HG03457 (cell line): ENCODE measurements around the gene HSD11B2.

ENCODE experiments used
- ATAC-seq: cut with Tn5 transposase; IDR thresholded peaks from one replicate; pipeline ENCODE4 v1.9.1; 2021; ENCODE audit warnings: moderate number of reproducible peaks; ENCODE audit not compliant: unreplicated experiment

HSD11B2 gene

GRCh38 chr16:67431775-67432505 is 1.0 kb downstream of the HSD11B2 start:
- ATAC-seq: no peak

- ATAC-seq: no peak
These were observed 1.6 kb downstream of the HSD11B2 start for GRCh38 chr16:67432506-67432890.

GRCh38 chr16:67433131-67433719 is 2.3 kb downstream of the HSD11B2 start:
- no peak for ATAC-seq

- no peak for ATAC-seq
These were observed 4.8 kb downstream of the HSD11B2 start for GRCh38 chr16:67435758-67436164.

GRCh38 chr16:67436640-67437193 is 5.8 kb downstream of the HSD11B2 start:
- ATAC-seq: no peak

GRCh38 chr16:67437513-67437912 is 6.6 kb downstream of the HSD11B2 start:
- ATAC-seq: no peak

GRCh38 chr16:67438098-67438791 is 7.3 kb downstream of the HSD11B2 start:
- ATAC-seq: no peak

GRCh38 chr16:67438824-67439393 is 8.0 kb downstream of the HSD11B2 start:
- ATAC-seq: no peak

GRCh38 chr16:67441271-67441753 is 10.4 kb downstream of the HSD11B2 start:
- ATAC-seq: no peak

- ATAC-seq: no peak
These were observed 11.0 kb downstream of the HSD11B2 start for GRCh38 chr16:67441907-67442306.

- ATAC-seq: no peak
These were observed 11.8 kb downstream of the HSD11B2 start for GRCh38 chr16:67442581-67443255.

- ATAC-seq: no peak
These were observed 12.3 kb downstream of the HSD11B2 start for GRCh38 chr16:67443265-67443664.

GRCh38 chr16:67444259-67445125 is 13.6 kb downstream of the HSD11B2 start:
- ATAC-seq: no peak

GRCh38 chr16:67445126-67445426 is 14.2 kb downstream of the HSD11B2 start:
- no peak for ATAC-seq

- ATAC-seq: no peak
These were observed 14.6 kb downstream of the HSD11B2 start for GRCh38 chr16:67445441-67445912.

- ATAC-seq: no peak
These were observed 15.3 kb downstream of the HSD11B2 start for GRCh38 chr16:67445913-67446907.

GRCh38 chr16:67446968-67447507 is 16.1 kb downstream of the HSD11B2 start:
- ATAC-seq: no peak

GRCh38 chr16:67447508-67448076 is 16.7 kb downstream of the HSD11B2 start:
- no peak for ATAC-seq
